ACHN (cell line): ENCODE data around the gene CACNA1B.

Experiments used
- DNase-seq: peaks from one replicate; pipeline ENCODE4 v3.0.0-alpha.2; 2015
- in situ Hi-C: cut with HindIII; loops from 2 replicates; pipeline ENCODE4 v1.10.0; 2017; ENCODE audit warnings: low sequenced_read_pairs, low pct_ligation_motif_present, low pct_unique_long_range_greater_than_20kb

CACNA1B gene

GRCh38 chr9:137952976-137953666 lies 75.5 kb downstream of the CACNA1B start:
- DNase-seq, result no peak
- in situ Hi-C loops, result no loop called here

GRCh38 chr9:137953683-137954438 lies 76.3 kb downstream of the CACNA1B start:
- in situ Hi-C loops, result no loop called here
- DNase-seq, result no peak

- in situ Hi-C loops, result no loop called here
Measured at GRCh38 chr9:137955224-137955570, 77.6 kb downstream of the CACNA1B start.

GRCh38 chr9:137955586-137955985 lies 78.0 kb downstream of the CACNA1B start:
- no peak for DNase-seq
- in situ Hi-C loops, result no loop called here

More at GRCh38 chr9:137955224-137955570, 77.6 kb downstream of the CACNA1B start:
- no peak for DNase-seq

- no peak for DNase-seq
- in situ Hi-C loops, result no loop called here
Measured at GRCh38 chr9:137956039-137956438, 78.5 kb downstream of the CACNA1B start.

GRCh38 chr9:137956688-137957385 lies 79.3 kb downstream of the CACNA1B start:
- DNase-seq, result no peak
- in situ Hi-C loops, result no loop called here

GRCh38 chr9:137959641-137960411 lies 82.2 kb downstream of the CACNA1B start:
- no peak for DNase-seq
- in situ Hi-C loops, result no loop called here

GRCh38 chr9:137960496-137960895 lies 82.9 kb downstream of the CACNA1B start:
- in situ Hi-C loops, result no loop called here
- no peak for DNase-seq

- in situ Hi-C loops, result no loop called here
- no peak for DNase-seq
Measured at GRCh38 chr9:137963525-137963924, 85.9 kb downstream of the CACNA1B start.

- in situ Hi-C loops, result no loop called here
- no peak for DNase-seq
Measured at GRCh38 chr9:137965177-137965795, 87.7 kb downstream of the CACNA1B start.

- no peak for DNase-seq
- in situ Hi-C loops, result no loop called here
Measured at GRCh38 chr9:137967280-137967953, 89.8 kb downstream of the CACNA1B start.

GRCh38 chr9:137968235-137968634 lies 90.7 kb downstream of the CACNA1B start:
- DNase-seq, result no peak

GRCh38 chr9:137969008-137969407 lies 91.4 kb downstream of the CACNA1B start:
- in situ Hi-C loops, result no loop called here
- DNase-seq, result no peak

More at GRCh38 chr9:137968235-137968634, 90.7 kb downstream of the CACNA1B start:
- in situ Hi-C loops, result no loop called here

GRCh38 chr9:137969685-137970084 lies 92.1 kb downstream of the CACNA1B start:
- in situ Hi-C loops, result no loop called here
- no peak for DNase-seq

- in situ Hi-C loops, result no loop called here
Measured at GRCh38 chr9:137970098-137970497, 92.5 kb downstream of the CACNA1B start.

GRCh38 chr9:137970686-137971476 lies 93.3 kb downstream of the CACNA1B start:
- DNase-seq, result no peak
- in situ Hi-C loops, result no loop called here

More at GRCh38 chr9:137970098-137970497, 92.5 kb downstream of the CACNA1B start:
- DNase-seq, result no peak

- DNase-seq, result no peak
- in situ Hi-C loops, result no loop called here
Measured at GRCh38 chr9:137971477-137972138, 94.0 kb downstream of the CACNA1B start.
